Right renal cortex interstitium (tissue), 3 donors: ENCODE results near the gene EXT2. TPM values are rescaled to one million over a fixed set of nuclear protein-coding genes. Genes with fewer than 3 reads are reported as not detected.

Source experiments
- DNase-seq, 3 donors: peaks; one replicate each; pipeline ENCODE4 v3.0.0-alpha.2; 2013; ENCODE audit warnings: low read depth in 3 of 3, low spot score in 2 of 3
- polyA plus RNA-seq, 3 donors: library from polyadenylated mRNA; unstranded; fragments of 120-200 nt; gene quantifications; one replicate each; pipeline ENCODE4 v1.2.1, GENCODE V29; 2013; ENCODE audit not compliant: insufficient read length in 3 of 3

The EXT2 gene
- polyA plus RNA-seq, result 10 to 100 TPM; 71.0 to 77.1 (median 72.4) TPM

GRCh38 chr11:44095506-44096359 is at the start of gene EXT2:
Gene EXT2, plus strand, starts transcription at chr11:44095678. Its CDS starts 12,035 bp downstream, at chr11:44107713.
- peak; percentile 48 to 74 (median 64) for DNase-seq

GRCh38 chr11:44046182-44046581 is 49.3 kb upstream of the EXT2 start:
- DNase-seq, result no peak

GRCh38 chr11:44047298-44047697 is 48.2 kb upstream of the EXT2 start:
- DNase-seq, result no peak

DNA sequence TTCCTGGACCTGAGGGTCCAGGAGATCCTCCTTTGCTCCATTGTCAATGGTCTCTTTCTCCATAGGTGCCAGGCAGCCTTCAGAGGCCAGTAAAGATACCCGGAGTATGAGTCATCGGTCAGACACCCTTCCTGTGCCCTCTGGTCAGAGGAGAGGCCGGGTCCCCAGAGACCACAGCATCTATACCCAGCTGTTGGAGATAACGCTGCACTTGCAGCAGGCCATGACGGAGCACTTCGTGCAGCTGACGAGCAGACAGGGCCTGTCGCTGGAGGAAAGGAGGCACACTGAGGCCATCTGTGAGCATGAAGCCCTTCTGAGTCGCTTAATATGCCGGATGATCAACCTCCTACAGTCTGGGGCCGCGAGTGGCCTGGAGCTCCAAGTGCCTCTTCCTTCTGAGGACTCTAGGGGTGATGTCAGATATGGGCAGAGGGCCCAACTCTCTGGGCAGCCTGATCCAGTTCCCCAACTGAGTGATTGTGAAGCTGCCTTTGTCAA is 47.5 kb upstream of the EXT2 start, which contains the start of gene ACCSL:
Gene ACCSL (plus strand): TSS at position 51 of the 501 bp plus-strand sequence. CDS start 56 bp downstream, at position 107.
- DNase-seq, result no peak

DNA sequence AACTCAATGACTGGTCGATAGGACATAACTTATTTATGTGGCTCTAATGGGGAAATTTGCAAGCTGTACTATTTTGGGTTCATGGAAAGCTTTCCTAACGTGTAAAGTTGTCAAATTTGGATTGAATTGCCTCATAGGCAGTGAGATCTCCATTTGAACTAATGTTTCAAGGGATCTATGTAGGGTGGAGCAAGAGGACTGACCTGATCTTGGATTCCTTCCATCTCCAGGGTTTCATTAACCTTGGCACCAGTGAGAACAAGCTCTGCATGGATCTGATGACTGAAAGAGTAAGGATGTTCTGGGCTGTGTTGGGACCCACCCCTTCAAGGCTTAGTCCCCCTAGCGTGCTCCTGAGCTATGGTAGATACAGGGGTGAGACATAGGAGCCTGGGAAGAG is 45.6 kb upstream of the EXT2 start:
- no peak for DNase-seq

GRCh38 chr11:44051171-44051570 is 44.3 kb upstream of the EXT2 start:
- no peak for DNase-seq

- DNase-seq, result no peak
These were observed 38.1 kb upstream of the EXT2 start for GRCh38 chr11:44057340-44057739.

GRCh38 chr11:44058275-44058674 is 37.2 kb upstream of the EXT2 start:
- DNase-seq, result no peak

- peak in 1 of 3 donors; percentile 16 for DNase-seq
These were observed 30.3 kb upstream of the EXT2 start for GRCh38 chr11:44065161-44065661.

- DNase-seq, result peak; percentile 80 to 85 (median 81)
These were observed 29.4 kb upstream of the EXT2 start, which contains the start of gene ACCS for GRCh38 chr11:44065841-44066731. Gene ACCS, plus strand, starts transcription at chr11:44066270. Its CDS starts 1,358 bp downstream, at chr11:44067628.

- DNase-seq, result peak in 1 of 3 donors; percentile 13
These were observed 28.7 kb upstream of the EXT2 start for GRCh38 chr11:44066732-44067141.

- no peak for DNase-seq
These were observed 28.2 kb upstream of the EXT2 start for GRCh38 chr11:44067266-44067665.

- no peak for DNase-seq
These were observed 27.3 kb upstream of the EXT2 start for GRCh38 chr11:44068180-44068579.

DNA sequence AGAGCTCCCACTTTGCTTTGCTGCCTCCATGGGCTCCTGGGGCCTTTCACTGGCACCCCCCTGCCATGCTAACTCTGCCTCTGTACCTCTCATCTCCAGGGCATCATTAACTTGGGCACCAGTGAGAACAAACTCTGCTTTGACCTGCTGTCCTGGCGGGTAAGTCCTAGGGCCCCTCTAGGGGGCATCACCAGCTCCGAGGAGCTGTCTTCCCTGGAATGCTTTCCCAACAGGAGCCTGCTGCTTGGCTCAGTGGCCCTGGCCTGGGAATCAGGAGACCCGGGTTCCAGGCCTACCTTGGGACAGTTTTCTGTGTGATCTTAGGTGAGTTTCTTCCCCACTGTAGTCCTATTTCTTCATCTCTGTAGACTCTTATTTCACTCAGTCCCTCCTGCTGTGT is 24.3 kb upstream of the EXT2 start:
- DNase-seq, result no peak

- no peak for DNase-seq
These were observed 22.5 kb upstream of the EXT2 start for GRCh38 chr11:44072757-44073658.

DNA sequence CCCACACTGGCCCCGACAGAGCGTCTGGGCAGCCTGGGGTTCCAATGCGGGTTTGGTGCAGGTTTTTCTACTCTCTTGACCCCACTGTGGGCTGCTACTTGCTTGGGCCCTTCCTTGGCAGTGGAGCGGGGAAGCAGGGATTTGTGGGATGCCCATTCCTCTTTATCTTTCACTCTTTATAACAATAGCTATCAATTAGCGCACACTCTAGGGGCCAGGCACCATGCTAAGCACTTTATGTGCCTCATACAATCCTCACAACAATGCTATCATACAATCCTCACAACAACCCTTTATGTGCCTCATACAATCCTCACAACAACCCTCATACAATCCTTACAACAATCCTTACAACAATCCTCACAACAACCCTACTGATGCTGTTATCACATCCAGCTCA is 16.7 kb upstream of the EXT2 start:
- DNase-seq, result no peak

DNA sequence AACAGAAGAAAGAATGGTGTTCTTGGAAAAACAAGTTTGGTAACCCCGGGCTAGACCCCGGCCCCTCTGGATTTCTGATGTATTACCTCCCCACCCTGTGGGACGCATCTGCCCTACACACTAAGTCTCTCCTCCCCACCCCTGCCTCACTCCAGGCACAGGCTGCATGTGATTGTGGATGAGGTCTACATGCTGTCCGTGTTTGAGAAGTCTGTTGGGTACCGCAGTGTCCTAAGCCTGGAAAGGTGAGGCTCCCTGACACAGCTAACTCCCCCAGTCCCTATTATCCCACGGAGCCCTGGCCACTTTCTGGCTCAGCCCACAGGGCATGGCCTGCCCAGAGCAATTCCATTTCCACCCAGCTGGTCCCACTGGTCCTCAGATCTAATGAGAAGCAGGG is 16.1 kb upstream of the EXT2 start:
- no peak for DNase-seq

DNA sequence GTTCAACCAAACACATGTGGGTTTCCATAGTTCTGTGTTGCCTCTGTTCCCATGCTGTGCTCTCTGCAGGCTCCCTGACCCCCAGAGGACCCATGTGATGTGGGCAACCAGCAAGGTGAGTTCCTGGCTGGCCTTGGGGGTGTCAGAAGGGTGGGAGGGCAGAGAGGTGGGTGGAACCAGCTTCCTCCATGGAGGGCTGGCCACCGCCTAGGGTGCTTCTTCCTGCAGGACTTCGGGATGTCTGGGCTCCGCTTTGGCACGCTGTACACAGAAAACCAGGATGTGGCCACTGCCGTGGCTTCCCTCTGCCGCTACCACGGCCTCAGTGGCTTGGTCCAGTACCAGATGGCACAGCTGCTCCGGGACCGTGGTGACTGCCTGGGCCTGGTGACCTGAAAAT is 14.5 kb upstream of the EXT2 start:
- no peak for DNase-seq

GRCh38 chr11:44082645-44083044 is 12.8 kb upstream of the EXT2 start:
- no peak for DNase-seq

- DNase-seq, result no peak
These were observed 12.0 kb upstream of the EXT2 start for GRCh38 chr11:44083433-44083832.
